Inflammatory macrophage (primary cell): Measurements from ENCODE around the gene PRKD2.

Experiments
- DNase-seq, 2 donors: peaks; one replicate each; pipeline ENCODE4 v3.0.0-alpha.2; 2020 to 2022

The PRKD2 gene

GRCh38 chr19:46741447-46741846 is 24.5 kb upstream of the PRKD2 start:
- no peak for DNase-seq

DNA sequence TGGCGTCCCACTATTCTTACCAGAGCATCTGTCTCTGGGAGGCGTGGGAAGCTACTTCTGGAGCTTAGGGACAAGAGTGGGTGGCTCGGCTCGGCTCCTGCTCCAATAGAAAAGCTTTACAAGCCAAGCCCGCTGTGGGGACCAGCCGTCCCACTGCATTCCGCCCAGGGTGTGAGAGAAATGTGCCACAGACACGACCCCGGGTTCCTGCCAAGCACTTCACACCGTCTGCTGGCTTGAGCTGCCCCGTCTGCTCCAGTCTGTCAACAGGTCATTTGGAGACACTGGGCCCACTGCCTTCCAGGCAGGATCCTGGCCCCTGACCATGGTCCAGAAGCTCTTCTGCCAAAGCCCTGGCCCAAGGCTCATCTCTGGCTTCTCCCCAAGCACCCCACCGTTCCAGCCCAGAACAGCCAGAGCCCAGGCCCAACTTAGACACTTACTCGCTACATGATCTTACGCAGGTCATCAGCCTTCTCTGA is 22.4 kb upstream of the PRKD2 start:
- DNase-seq, result no peak

DNA sequence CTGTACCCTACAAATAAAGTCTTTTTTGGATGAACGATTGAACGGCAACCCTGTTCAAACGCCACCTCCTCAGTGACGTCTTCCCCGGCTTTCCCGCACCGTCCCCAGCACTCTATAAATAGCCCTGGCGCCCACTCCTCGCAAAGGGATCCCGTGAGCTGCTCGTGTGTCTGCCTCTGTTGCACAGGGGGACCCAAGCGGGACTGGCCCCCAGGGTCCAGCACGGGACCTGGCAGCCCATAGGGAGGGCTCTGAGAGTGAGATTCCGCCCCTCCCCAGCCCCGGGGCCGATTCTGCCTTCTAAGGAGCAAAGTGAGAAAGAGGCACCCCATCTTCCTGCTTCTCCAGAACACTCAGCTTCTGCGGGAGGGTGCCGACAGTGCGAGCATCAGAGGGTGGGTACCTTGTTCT is 20.9 kb upstream of the PRKD2 start:
- DNase-seq, result no peak

GRCh38 chr19:46737298-46737654 is 20.4 kb upstream of the PRKD2 start:
- DNase-seq, result no peak

DNA sequence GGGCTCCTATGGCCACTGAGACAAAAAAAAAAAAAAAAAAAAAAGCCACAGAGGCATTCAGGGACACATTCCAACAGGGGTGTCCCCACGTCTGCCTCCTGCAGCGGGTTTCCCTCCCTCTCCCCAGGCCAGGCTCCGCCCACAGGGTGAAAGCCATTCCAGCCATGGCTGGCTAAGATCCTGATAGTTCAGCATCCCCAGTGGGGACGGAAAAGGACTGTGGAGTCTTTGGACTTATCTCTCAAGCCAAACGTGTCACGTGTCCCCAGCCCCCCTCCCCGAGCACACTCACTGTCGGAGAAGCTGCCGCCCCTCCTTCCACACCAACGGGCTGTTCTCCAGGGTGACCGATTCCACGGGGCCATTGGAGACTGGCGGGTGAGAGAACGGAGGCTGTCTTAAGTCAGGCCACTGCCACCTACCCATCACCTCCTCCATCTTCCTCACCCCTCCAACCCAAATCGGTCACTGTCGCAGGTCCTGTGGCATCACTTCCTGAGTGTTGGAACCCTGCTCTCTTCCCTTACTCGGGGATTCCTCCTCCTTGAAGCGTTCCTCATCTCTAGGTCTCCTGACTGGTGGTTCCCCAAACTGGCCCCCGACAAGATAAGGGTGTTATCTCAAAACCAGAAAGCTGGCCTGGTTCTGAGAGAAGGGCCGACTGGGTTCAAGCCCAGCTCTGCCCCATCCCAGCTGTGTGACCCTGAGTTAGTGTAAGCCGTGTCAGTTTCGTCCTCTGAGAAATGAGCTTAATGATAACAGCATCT is 19.8 kb upstream of the PRKD2 start:
- no peak for DNase-seq

DNA sequence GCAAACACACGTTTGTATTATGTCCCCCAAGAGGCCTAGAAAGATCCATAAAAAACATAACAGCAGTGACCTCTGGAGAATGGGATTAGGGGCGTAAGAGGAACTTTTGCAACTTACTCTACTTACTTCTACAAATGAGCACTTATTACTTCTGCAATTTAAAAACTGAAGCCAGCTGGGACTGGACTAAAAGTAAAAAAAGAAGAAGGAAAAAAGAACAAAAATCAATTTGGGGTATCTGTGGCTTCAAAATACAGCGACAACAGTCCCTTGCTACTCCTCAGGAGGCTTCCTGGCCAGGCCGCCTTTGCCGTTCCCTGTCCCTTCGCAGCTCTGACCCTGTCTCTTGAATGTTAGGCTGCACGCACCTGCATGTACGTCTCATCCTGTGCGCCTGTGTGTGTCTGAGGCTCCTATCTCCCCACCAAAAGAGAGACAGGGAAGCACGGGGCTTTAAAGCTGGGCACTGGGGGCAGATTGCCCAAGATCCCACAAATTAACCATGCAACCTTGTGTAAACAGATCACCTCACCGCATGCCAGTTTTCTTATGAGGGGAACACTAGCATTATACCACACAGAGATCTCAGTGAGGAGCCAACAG is 16.9 kb upstream of the PRKD2 start:
- peak; percentile 41 to 73 for DNase-seq

GRCh38 chr19:46732966-46733689 is 16.2 kb upstream of the PRKD2 start:
- DNase-seq, result peak; percentile 95 to 97

- DNase-seq, result no peak
Measured at GRCh38 chr19:46732172-46732938, 15.4 kb upstream of the PRKD2 start.

- DNase-seq, result peak; percentile 69 to 82
Measured at GRCh38 chr19:46731584-46731983, 14.7 kb upstream of the PRKD2 start.

GRCh38 chr19:46731007-46731501 is 14.1 kb upstream of the PRKD2 start:
- DNase-seq, result peak; percentile 86 to 89

GRCh38 chr19:46730595-46730994 is 13.7 kb upstream of the PRKD2 start:
- DNase-seq, result no peak

GRCh38 chr19:46730187-46730586 is 13.3 kb upstream of the PRKD2 start:
- DNase-seq, result no peak

DNA sequence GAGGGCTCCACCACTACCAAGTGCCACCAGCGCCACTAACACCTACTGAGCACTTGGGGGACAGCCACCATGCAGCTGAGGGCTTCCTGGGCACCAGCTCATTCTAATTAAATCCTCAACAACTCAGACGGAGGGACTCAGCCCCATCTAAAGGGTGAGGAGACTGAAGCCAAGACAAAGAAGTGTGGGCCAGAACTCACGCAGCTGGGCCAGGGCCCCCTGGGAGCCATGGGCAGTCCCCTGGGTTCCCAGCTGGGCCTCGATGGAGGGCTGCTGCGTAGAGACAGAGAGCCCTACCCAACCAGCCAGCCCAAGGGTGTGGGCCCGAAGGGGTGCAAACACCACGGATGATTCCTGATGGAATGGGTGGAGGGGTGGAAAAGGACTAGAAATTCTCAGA is 12.8 kb upstream of the PRKD2 start:
- DNase-seq, result no peak

- DNase-seq, result peak; percentile 65 to 71
Measured at GRCh38 chr19:46728693-46729339, 11.9 kb upstream of the PRKD2 start.

GRCh38 chr19:46728208-46728607 is 11.3 kb upstream of the PRKD2 start:
- no peak for DNase-seq

DNA sequence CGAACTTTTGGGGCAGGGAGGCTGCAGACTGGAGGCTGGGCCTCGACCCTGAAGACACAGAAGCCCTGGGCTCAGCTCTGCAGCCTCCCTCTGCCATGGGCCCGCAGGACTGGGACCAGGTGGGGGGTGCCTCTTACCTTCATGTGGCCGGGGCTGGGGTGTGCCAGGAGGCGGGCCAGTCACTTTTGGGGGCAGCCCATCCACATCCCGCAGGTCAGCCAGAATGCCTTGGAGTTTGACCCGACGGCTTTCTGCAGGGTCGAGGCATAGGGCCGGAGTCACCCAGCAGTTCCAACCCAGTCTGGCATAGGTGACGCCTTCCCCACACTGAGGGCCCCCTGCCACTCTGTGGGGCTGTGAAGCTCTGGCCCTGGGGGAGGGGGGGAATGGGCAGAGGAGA is 10.8 kb upstream of the PRKD2 start:
- DNase-seq, result no peak

GRCh38 chr19:46726971-46727501 is 10.1 kb upstream of the PRKD2 start:
- no peak for DNase-seq

DNA sequence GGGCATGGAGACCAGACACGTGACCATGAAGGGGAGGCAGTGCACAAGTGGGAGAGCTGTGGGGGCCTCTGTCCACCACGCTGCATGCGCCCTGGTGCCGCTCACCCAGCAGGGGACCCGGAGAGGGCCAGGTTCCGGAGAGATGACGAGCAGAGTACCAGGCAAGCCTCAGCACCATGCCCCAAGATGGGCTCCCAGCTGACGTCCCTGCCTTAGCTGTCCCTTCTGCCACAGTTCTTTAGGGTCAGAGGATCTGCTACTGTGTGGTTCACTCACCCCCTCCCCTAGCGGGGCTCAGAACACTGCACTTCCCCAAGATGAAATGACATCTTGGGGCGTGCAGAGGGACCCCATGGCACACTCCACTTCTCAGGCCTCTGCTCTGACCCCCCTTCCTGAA is 9.6 kb upstream of the PRKD2 start:
- no peak for DNase-seq

DNA sequence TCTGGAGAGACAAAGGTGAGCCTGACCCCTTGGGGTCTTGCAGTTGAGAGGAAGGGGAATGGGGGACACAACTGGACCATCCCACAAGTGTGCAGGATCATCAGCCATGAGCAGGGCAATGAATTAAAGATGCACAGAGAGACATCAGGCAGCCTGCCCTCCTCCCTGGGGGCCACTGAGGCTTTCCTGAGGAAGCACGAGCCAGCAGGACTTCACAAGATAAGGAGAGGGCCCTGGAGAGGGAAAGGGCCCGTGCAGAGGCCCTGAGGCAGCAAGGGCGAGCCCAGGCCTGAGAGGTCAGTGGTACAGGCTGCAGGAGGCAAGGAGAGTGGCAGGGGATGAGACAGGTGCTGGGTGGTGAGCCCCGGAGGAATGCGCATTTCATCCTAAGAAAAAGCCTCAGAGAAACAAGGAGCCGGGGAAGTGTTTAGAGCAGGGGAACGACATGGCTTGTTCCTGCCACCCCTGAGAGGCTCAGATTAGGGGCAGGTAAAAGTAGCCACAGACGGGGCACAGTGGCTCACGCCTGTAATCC is 9.0 kb upstream of the PRKD2 start:
- no peak for DNase-seq

- no peak for DNase-seq
Measured at GRCh38 chr19:46725036-46725820, 8.3 kb upstream of the PRKD2 start.

GRCh38 chr19:46724468-46724867 is 7.6 kb upstream of the PRKD2 start:
- DNase-seq, result no peak
